GM20000 (cell line): ENCODE measurements around the gene PPP1R16B.
"Not testable (repeated sequence)": the region's sequence is repeated elsewhere in the genome, so short reads cannot be mapped to it uniquely, and the experiment has no call there.

Source experiments
- DNase-seq: peaks from one replicate; pipeline ENCODE4 v3.0.0; 2012; ENCODE audit warnings: low spot score
- TF ChIP-seq, protein P1 (sequence below): IDR thresholded peaks from 2 replicates; pipeline ENCODE4 v1.5.1; 2012; ENCODE audit warnings: mild to moderate bottlenecking, control low read depth; ENCODE audit errors: extremely low read depth, missing control alignments

The PPP1R16B gene

DNA sequence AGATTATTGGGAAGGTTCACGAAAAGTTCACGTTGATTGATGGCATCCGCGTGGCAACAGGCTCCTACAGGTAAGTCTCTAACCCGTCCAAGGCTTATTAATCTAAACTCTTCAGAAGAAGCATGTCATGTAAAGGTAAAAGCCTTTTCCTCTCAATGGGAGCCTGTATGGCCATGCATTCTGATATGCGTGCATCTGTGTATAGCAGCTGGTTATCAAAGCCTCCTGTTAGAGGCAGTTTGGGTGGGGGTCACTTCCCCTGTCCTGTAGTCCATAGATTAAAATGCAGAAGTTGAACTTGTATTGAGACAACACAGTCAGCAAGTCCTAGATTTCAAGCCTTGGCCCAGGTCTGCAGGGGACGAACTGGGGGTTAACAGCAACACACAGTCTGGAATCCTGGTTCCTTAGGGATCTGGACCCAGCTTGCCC is 142.4 kb downstream of the PPP1R16B start:
- TF ChIP-seq, protein P1, sequence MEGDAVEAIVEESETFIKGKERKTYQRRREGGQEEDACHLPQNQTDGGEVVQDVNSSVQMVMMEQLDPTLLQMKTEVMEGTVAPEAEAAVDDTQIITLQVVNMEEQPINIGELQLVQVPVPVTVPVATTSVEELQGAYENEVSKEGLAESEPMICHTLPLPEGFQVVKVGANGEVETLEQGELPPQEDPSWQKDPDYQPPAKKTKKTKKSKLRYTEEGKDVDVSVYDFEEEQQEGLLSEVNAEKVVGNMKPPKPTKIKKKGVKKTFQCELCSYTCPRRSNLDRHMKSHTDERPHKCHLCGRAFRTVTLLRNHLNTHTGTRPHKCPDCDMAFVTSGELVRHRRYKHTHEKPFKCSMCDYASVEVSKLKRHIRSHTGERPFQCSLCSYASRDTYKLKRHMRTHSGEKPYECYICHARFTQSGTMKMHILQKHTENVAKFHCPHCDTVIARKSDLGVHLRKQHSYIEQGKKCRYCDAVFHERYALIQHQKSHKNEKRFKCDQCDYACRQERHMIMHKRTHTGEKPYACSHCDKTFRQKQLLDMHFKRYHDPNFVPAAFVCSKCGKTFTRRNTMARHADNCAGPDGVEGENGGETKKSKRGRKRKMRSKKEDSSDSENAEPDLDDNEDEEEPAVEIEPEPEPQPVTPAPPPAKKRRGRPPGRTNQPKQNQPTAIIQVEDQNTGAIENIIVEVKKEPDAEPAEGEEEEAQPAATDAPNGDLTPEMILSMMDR, result no peak
- no peak for DNase-seq

DNA sequence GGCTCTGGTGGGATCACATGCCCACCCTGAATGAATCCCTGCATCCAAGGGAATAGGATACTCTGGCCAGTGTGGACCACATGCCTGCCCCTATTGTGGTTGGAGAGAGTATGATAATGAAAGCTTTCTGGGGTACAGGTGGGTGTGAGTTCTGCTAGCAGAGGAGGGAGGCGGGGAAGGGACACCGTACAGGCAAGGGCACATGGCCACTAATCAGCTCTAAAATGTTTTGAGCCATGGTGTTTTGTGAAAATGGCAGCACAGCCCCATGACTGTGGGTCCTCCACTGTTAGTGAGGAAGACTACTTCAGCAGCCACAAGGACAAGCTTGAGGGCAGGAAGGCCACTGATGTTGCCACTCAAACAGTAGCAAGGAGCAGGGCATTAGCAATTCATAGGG is 144.8 kb downstream of the PPP1R16B start:
- TF ChIP-seq, protein P1, result no peak
- DNase-seq, result no peak

DNA sequence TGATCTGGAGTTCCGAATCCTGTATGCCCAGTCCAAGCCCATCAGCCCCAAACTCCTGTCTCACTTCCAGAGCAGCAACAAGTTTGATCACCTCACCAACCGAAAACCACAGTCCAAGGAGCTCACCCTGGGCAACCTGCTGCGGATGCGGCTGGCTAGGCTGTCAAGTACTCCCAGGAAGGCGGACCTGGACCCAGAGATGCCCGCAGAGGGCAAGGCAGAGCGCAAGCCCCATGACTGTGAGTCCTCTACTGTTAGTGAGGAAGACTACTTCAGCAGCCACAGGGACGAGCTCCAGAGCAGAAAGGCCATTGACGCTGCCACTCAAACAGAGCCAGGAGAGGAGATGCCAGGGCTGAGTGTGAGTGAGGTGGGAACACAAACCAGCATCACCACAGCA is 146.1 kb downstream of the PPP1R16B start:
- TF ChIP-seq, protein P1, result no peak

DNA sequence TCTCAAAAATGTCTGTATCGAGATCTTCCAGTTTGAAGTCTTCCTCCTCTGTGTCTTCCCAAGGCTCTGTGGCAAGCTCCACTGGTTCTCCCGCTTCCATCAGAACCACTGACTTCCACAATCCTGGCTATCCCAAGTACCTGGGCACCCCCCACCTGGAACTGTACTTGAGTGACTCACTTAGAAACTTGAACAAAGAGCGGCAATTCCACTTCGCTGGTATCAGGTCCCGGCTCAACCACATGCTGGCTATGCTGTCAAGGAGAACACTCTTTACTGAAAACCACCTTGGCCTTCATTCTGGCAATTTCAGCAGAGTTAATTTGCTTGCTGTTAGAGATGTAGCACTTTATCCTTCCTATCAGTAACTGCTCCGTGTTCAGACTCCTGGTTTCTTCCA is 146.7 kb downstream of the PPP1R16B start:
- no peak for DNase-seq
- TF ChIP-seq, protein P1, result no peak

More for the DNA sequence above, 146.1 kb downstream of the PPP1R16B start:
- no peak for DNase-seq

DNA sequence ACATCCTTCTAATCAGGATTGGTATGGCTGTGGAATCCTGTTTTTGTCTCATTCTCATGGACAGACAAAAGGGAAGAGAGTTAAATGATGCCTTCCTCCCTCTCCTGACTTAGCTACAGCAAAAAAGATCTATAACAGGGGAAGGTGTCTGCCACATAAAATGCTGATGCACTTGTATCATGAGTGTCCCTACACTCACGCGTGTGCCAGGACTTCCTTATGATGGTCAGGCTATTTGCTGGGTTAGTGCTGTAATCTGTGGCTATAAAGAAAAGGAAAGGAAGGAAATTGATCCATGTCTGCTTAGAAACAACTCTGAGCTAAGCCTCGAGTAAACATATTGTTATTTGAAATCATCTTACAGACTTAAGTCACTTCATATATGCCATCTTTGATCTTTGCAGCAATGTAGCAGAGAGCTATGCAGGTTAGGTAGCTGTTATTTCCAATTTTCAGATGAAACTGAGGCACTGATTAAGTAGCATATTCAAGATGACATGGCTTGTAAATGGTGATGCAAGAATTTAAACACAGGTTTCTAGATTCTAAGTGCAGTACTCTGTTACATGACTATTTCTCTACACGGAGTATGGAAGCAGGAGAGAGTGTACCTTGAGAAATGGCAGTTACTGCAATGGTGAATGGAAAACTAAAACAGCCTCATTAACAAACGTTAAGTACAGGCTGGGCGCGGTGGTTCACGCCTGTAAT is 148.3 kb downstream of the PPP1R16B start:
- DNase-seq, result no peak
- TF ChIP-seq, protein P1, result no peak

DNA sequence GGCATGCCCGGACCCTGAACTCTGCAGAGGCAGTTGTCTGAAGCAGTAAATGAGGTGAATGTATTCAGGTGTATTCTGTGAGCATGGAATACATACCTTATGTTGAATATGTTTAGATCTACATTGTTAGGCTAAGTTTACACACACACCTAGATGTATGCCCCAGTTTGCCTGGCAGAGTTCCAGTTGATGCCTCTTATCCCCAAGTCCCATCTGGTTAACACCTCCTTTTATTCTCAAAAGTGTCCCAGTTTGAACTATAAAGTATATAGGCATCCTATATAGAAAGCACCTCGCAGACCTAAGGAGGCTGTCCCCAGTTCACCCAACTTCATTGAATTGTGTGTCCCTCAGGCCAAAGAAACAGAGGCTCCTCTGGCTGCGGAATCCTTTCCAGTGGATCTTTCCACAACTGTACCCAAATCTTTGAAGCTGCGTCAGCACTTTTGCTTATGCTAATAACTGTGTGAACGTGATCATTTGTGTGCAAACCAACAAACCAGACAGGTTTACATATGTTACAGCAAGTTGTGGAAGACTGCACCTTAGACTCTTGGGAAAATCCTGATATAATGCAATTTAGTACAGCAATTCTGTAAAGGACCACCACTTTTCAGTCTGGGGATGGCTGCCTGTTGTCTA is 151.9 kb downstream of the PPP1R16B start:
- no peak for DNase-seq
- TF ChIP-seq, protein P1, result no peak

DNA sequence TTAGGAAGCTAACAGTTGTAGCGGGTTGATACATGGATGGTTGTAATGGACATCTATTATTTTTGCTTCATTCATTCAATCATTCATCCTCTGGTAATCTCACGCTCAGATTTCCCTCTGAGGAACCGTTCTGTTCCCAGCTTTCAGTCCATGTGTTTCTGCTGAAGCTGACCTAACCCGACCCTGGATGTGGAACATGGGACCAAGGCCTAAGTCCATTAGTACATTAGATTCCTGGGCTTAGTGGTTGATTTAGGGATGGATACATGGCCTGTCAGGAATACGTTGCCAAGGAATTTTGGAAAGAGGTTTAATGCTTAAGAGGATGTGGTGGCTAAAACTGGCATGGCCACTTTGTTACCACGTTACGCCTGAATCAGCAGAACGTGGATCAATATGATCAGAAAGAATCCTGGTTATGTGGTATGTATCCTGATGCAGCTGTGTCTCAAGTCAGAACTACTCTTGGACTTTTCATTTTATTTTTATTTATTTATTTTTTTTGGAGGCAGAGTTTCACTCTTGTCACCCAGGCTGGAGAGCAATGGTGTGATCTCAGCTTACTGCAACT is 152.5 kb downstream of the PPP1R16B start:
- no peak for DNase-seq
- TF ChIP-seq, protein P1, result no peak

DNA sequence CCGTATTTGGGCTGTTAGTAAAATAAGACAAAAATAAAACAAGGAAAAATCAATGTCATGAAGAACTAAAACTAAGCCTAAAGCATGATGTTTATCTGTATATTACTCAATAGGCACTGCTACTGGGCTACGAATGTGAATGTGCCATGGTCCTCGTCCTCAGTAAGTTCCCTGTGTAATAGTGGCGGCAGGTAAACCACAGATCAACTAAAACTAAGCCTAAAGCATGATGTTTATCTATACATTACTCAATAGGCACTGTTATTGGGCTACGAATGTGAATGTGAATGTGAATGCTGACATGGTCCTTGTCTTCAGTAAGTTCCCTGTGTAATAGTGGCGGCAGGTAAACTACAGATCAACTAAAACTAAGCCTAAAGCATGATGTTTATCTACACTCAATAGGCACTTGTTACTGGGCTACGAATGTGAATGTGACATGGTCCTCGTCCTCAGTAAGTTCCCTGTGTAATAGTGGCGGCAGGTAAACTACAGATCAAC is 154.7 kb downstream of the PPP1R16B start:
- not testable (repeated sequence) for DNase-seq
